ENCODE results near the gene DOCK8. TPM values are rescaled to one million over a fixed set of nuclear protein-coding genes. Genes with fewer than 3 reads are reported as not detected.

Gene DOCK8
- total RNA-seq, 1 experiment from 2014 or later, result 1.4 TPM

- no peak overlapping the region for H3K9ac ChIP-seq (ENCODE audit: extremely low read depth, insufficient read length, low read length)
- H2AFZ ChIP-seq (ENCODE audit: low read length), result no peak overlapping the region
- no peak overlapping the region for H2BK5ac ChIP-seq (ENCODE audit: insufficient read length, low read length)
- no peak overlapping the region for H4K8ac ChIP-seq (replicated peaks; ENCODE audit: insufficient read length, low read depth, low read length)
- H2BK120ac ChIP-seq (ENCODE audit: low read depth, low read length, poor library complexity, severe bottlenecking), result no peak overlapping the region
- H3K79me2 ChIP-seq (ENCODE audit: insufficient read depth, low read length), result no peaks in the 10 kb centered on the region
- H3K4ac ChIP-seq (ENCODE audit: low read depth, low read length), result no peak overlapping the region
- no peak overlapping the region for H3K18ac ChIP-seq (ENCODE audit: insufficient read length, low read depth, low read length)
- no peak overlapping the region for H2BK20ac ChIP-seq (ENCODE audit: low read depth, low read length, poor library complexity, severe bottlenecking)
- H3K27me3 ChIP-seq (ENCODE audit: insufficient read depth, low read length), result no peaks in the 10 kb centered on the region
- no peak overlapping the region for H3K56ac ChIP-seq (ENCODE audit: insufficient read length, low read depth, low read length)
- H4K91ac ChIP-seq (ENCODE audit: insufficient read length, low read depth, low read length), result no peak overlapping the region
- no peak overlapping the region for H4K5ac ChIP-seq (ENCODE audit: insufficient read length, low read depth, low read length)
- Mint-ChIP-seq H3K27ac (no peak overlapping the region), H3K36me3 (ENCODE audit: insufficient read depth in 1 of 3, low read depth in 3 of 3) (no peaks in the 10 kb centered on the region; a peak in 1 of 7 replicates), H3K4me1 (no peaks in the 10 kb centered on the region; a peak in 1 of 4 replicates), H3K9me3 (peaks cover 0 to 4% of the 10 kb centered on the region in 2 experiments; a peak in 2 of 5 replicates), H3K27me3 (ENCODE audit: low read depth) (peaks cover 5% of the 10 kb centered on the region), H3K4me3 (no peak overlapping the region)
- no peaks in the 10 kb centered on the region for H3K4me1 ChIP-seq (ENCODE audit: insufficient read depth, low read length)
- no peak overlapping the region for H3K23ac ChIP-seq (ENCODE audit: insufficient read length, low read depth, low read length)
- H3K14ac ChIP-seq (ENCODE audit: insufficient read depth, low read length), result no peak overlapping the region
- H3K27ac ChIP-seq (ENCODE audit: insufficient read length, low read depth, low read length), result no peak overlapping the region
- H2AK5ac ChIP-seq (ENCODE audit: insufficient read length, low read length), result no peak overlapping the region
- H3K9me3 ChIP-seq (ENCODE audit: control insufficient read depth, low read depth, low read length), result no peaks in the 10 kb centered on the region
- no CpG with 5 or more reads among the region's 1 CpG for WGBS (ENCODE audit: extremely low coverage, insufficient read length, low lambda C conversion rate)
- no peak overlapping the region for H2BK12ac ChIP-seq (ENCODE audit: insufficient read length, low read depth, low read length)
- no peak for DNase-seq
- no peak for TF ChIP-seq CTCF (conservative IDR thresholded peaks at IDR 0.05)
- H3T11ph ChIP-seq (ENCODE audit: low read length), result no peak overlapping the region
- H3K79me1 ChIP-seq (ENCODE audit: insufficient read depth, low read depth, low read length, poor library complexity, severe bottlenecking), result no peaks in the 10 kb centered on the region
- no peak overlapping the region for H3K4me2 ChIP-seq (ENCODE audit: insufficient read depth, insufficient read length, low read length)
- H4K20me1 ChIP-seq (ENCODE audit: control insufficient read depth, insufficient read depth, insufficient read length), result no peaks in the 10 kb centered on the region
- no peaks in the 10 kb centered on the region for H3K23me2 ChIP-seq (ENCODE audit: insufficient read length, low read depth, low read length, poor library complexity, severe bottlenecking)
- H2BK15ac ChIP-seq (ENCODE audit: low read depth, low read length), result no peak overlapping the region
Measured at GRCh38 chr9:494764-495163, 280.1 kb downstream of the DOCK8 start.
